ENCODE data around the gene THAP6. TPM values are rescaled to one million over a fixed set of nuclear protein-coding genes. Genes with fewer than 3 reads are reported as not detected.
"Not testable (repeated sequence)": the region's sequence is repeated elsewhere in the genome, so short reads cannot be mapped to it uniquely, and the experiment has no call there.

The THAP6 gene
- total RNA-seq, 1 donor from 2014 or later = 24.6 TPM

DNA sequence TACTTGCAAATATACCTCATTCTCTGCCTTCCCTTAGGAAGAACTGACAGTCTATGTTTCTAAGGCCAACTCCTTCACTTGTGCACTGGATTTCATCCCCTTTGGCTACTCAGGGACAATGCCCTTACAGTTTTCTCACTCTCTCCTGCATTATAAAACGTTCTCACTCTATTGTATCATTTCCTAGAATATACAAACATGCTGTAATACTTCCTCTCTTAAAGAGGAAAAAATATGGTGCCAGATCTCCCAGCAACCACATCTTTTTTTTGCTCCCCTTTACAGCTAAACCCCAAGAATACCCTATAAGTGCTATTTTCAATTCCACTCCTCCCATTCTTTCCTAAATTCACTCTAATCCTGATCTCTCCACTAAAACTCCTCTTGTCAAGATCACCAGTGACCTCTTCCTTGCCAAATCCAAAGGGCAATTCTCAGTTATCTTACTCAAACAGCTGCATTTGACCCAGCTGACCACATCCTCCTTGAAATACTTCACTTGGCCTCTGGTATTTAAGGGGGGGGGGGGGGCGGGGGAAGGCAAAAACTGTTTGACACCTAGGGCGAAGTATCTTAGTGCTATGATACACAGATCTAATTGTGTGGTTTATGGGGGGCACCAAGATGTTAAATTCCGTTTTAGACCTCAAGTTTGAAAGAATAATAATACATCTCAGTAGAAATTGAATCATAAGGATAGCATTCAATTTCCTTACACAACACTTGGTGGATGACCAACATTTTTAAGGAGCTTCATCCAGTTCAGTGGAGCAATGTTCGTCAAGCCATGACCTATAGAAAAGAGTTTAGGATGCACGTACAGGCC is 1.7 kb upstream of the THAP6 start:
- ATAC-seq (ENCODE audit: low read depth) (no peak), DNase-seq (no peak)
- no peak for TF ChIP-seq CTCF (IDR thresholded peaks at IDR 0.05)
- Mint-ChIP-seq H3K4me1 (peaks cover 36% of the 10 kb centered on the region), H3K4me3 (no peak overlapping the region), H3K27ac (no peak overlapping the region), H3K27me3 (no peaks in the 10 kb centered on the region), H3K36me3 (ENCODE audit: low read depth) (peaks cover 41% of the 10 kb centered on the region), H3K9me3 (peaks cover 3% of the 10 kb centered on the region)
- intact Hi-C loops (cut with micrococcal nuclease) = loop anchor here (10.0 kb wide), 3 partner anchors 408 to 1562 kb away; partner anchors contain the start of genes CCNI and SCARB2
- ChIA-PET CTCF (interaction anchor here (1.6 kb wide), 1 partner anchor 637 kb away, joined by 4 read pairs; no protein-coding TSS in a partner anchor), POLR2A (interaction anchor here (0.7 to 2.5 kb wide), 3 partner anchors 212 to 428 kb away, joined by 4 to 12 read pairs (median 4); partner anchors contain the start of genes NAAA and USO1)

DNA sequence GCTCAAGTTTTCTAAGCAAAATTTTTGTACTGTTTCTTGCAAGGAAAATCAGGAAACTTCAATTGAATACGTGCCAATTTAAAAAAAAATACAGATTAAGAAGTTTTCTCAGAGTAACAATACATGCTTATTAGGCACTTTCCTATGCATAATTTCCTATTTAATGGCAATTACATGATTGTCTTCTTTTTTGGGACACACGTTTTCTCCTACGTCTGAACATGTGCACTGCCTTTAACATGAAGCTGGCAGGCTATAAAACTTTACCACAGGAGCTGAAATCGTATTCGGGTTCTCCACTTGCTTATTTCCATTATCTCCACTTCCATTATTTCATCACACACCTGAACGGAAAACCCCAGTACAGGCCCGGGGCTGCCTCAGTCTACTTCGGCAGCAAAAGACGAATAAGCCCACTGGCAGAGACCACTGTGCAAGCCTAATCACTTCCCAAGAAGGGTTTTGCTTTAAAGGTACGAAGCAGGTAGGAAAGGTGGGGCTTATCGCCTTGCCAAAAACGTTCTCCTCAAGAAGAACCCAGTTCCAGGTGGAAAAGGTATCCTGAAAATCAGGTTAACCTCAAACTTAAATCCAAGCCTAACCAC is 645 bp upstream of the THAP6 start:
- Mint-ChIP-seq H3K27ac (peak overlapping the region; percentile 95), H3K27me3 (no peaks in the 10 kb centered on the region), H3K9me3 (peaks cover 3% of the 10 kb centered on the region), H3K36me3 (ENCODE audit: low read depth) (peaks cover 45% of the 10 kb centered on the region), H3K4me1 (peaks cover 38% of the 10 kb centered on the region), H3K4me3 (no peak overlapping the region)
- ChIA-PET POLR2A (interaction anchor here (1.0 to 2.5 kb wide), 11 partner anchors 8 to 1561 kb away, joined by 3 to 22 read pairs (median 4); partner anchors contain the start of genes NAAA, ODAPH, PARM1 and USO1), CTCF (interaction anchor here (1.6 to 1.7 kb wide), 2 partner anchors 580 to 638 kb away, joined by 4 read pairs; partner anchors contain the start of gene PARM1)
- intact Hi-C loops (cut with micrococcal nuclease) = loop anchor here (1.0 to 10.0 kb wide), 10 partner anchors 117 to 1561 kb away; partner anchors contain the start of genes AREG, CCNI, CDKL2 and G3BP2
- no peak for TF ChIP-seq CTCF (IDR thresholded peaks at IDR 0.05)
- ATAC-seq (ENCODE audit: low read depth) = no peak
- DNase-seq = peak; percentile 14

GRCh38 chr4:75514949-75515612 is 808 bp downstream of the THAP6 start:
- H3K27ac Mint-ChIP-seq = peak overlapping the region; percentile 95
- TF ChIP-seq CTCF (IDR thresholded peaks at IDR 0.05) = no peak
- no peaks in the 10 kb centered on the region for H3K9me3 Mint-ChIP-seq
- ATAC-seq (ENCODE audit: low read depth) (no peak), DNase-seq (no peak)
- H3K4me1 Mint-ChIP-seq = peaks cover 36% of the 10 kb centered on the region
- no peaks in the 10 kb centered on the region for H3K27me3 Mint-ChIP-seq
- peaks cover 47% of the 10 kb centered on the region for H3K36me3 Mint-ChIP-seq (ENCODE audit: low read depth)
- intact Hi-C loops (cut with micrococcal nuclease) = loop anchor here (1.0 to 10.0 kb wide), 10 partner anchors 116 to 1560 kb away; partner anchors contain the start of genes AREG, CCNI, CDKL2 and G3BP2
- ChIA-PET POLR2A (interaction anchor here (0.6 to 2.5 kb wide), 12 partner anchors 10 to 1296 kb away, joined by 3 to 22 read pairs (median 4); partner anchors contain the start of genes G3BP2, NAAA, ODAPH and PARM1), CTCF (interaction anchor here (1.1 to 1.7 kb wide), 5 partner anchors 10 to 640 kb away, joined by 3 to 4 read pairs (median 3); partner anchors contain the start of gene PARM1)
- no peak overlapping the region for H3K4me3 Mint-ChIP-seq

DNA sequence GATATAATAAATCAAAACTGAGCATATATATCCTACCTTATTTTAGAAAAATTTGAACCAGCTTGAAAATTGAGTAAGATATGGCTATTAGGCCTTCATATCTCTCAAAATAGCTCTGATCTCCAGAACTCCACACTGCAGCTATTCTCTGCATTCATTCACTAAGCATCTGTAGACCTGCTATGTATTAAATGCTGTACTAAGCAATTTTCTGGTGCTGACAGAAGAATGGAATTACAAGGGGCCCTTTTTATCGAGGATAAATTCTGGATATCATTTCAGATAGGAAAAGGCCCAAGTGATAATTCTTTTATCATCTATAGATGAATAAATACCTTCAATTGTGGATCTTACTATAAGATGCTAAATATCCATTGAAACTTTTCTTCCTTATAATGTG is 1.9 kb downstream of the THAP6 start:
- POLR2A ChIA-PET = interaction anchor here (0.5 kb wide), 1 partner anchor 546 kb away, joined by 5 read pairs; no protein-coding TSS in a partner anchor
- Mint-ChIP-seq H3K4me3 (no peak overlapping the region), H3K4me1 (peaks cover 30% of the 10 kb centered on the region), H3K27ac (no peak overlapping the region), H3K36me3 (ENCODE audit: low read depth) (peaks cover 53% of the 10 kb centered on the region), H3K9me3 (no peaks in the 10 kb centered on the region), H3K27me3 (no peaks in the 10 kb centered on the region)
- ATAC-seq (ENCODE audit: low read depth) = no peak
- no peak for DNase-seq
- CTCF ChIA-PET = interaction anchor here (1.2 kb wide), 1 partner anchor 641 kb away, joined by 3 read pairs; no protein-coding TSS in a partner anchor
- no peak for TF ChIP-seq CTCF (IDR thresholded peaks at IDR 0.05)
- intact Hi-C loops (cut with micrococcal nuclease) = loop anchor here (10.0 kb wide), 3 partner anchors 411 to 1559 kb away; partner anchors contain the start of genes CCNI and SCARB2

DNA sequence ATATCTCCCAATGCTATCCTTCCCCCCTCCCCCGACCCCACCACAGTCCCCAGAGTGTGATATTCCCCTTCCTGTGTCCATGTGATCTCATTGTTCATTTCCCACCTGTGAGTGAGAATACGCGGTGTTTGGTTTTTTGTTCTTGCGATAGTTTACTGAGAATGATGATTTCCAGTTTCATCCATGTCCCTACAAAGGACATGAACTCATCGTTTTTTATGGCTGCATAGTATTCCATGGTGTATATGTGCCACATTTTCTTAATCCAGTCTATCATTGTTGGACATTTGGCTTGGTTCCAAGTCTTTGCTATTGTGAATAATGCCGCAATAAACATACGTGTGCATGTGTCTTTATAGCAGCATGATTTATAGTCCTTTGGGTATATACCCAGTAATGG is 5.2 kb downstream of the THAP6 start:
- CTCF ChIA-PET; H3K4me3 Mint-ChIP-seq; H3K27ac Mint-ChIP-seq; H3K9me3 Mint-ChIP-seq; POLR2A ChIA-PET; H3K27me3 Mint-ChIP-seq; DNase-seq; ATAC-seq (ENCODE audit: low read depth): not testable (repeated sequence)
- H3K36me3 Mint-ChIP-seq (ENCODE audit: low read depth) = peaks cover 67% of the 10 kb centered on the region
- H3K4me1 Mint-ChIP-seq = peaks cover 23% of the 10 kb centered on the region
- intact Hi-C loops (cut with micrococcal nuclease) = loop anchor here (10.0 kb wide), 3 partner anchors 415 to 1555 kb away; partner anchors contain the start of genes CCNI and SCARB2

Measured in activated B cell treated with CpG ODN at 0.5 μM for 24 hours (primary cell).